Osteoblast (primary cell): Measurements from ENCODE around the gene RFX8. TPM values are rescaled to one million over a fixed set of nuclear protein-coding genes. Genes with fewer than 3 reads are reported as not detected.

Experiments used
- DNase-seq: peaks from one replicate; pipeline ENCODE4 v3.0.0; 2011; ENCODE audit warnings: low spot score, mixed read lengths; ENCODE audit not compliant: insufficient read length; ENCODE audit errors: missing footprints
- H2AFZ ChIP-seq: 2 replicates; pipeline ENCODE4 v1.6.0; 2011; ENCODE audit warnings: mild to moderate bottlenecking, low read length
- H3K27ac ChIP-seq: 2 replicates; pipeline ENCODE4 v1.5.1; 2011; ENCODE audit warnings: mild to moderate bottlenecking, low read depth, low read length, moderate library complexity
- H3K27me3 ChIP-seq: 2 replicates; pipeline ENCODE4 v1.6.0; 2012; ENCODE audit warnings: mild to moderate bottlenecking, control low read depth, inconsistent platforms, low read length, moderate library complexity; ENCODE audit not compliant: insufficient read depth
- H3K36me3 ChIP-seq: 2 replicates; pipeline ENCODE4 v1.5.1; 2011; ENCODE audit warnings: mild to moderate bottlenecking, low read length, control low read depth, moderate library complexity; ENCODE audit not compliant: insufficient read depth
- H3K4me1 ChIP-seq: 2 replicates; pipeline ENCODE4 v1.5.1; 2011; ENCODE audit warnings: mild to moderate bottlenecking, low read length, control low read depth, moderate library complexity; ENCODE audit not compliant: insufficient read depth
- H3K4me2 ChIP-seq: 2 replicates; pipeline ENCODE4 v1.6.0; 2011; ENCODE audit warnings: mild to moderate bottlenecking, low read length; ENCODE audit not compliant: insufficient read depth
- H3K4me3 ChIP-seq: fragments of 200-600 bp; sonication (generic); 3 replicates; pipeline ENCODE4 v1.5.1; 2012; ENCODE audit warnings: mild to moderate bottlenecking, low read length, inconsistent platforms; ENCODE audit not compliant: insufficient read depth
- H3K79me2 ChIP-seq: 2 replicates; pipeline ENCODE4 v1.6.0; 2012; ENCODE audit warnings: mild to moderate bottlenecking, low read length, control low read depth, inconsistent platforms; ENCODE audit not compliant: insufficient read depth
- H3K9me3 ChIP-seq: 2 replicates; pipeline ENCODE4 v1.5.1; 2011; ENCODE audit warnings: low read depth, low read length, control low read depth
- H4K20me1 ChIP-seq: 2 replicates; pipeline ENCODE4 v1.6.0; 2012; ENCODE audit warnings: mild to moderate bottlenecking, low read length, control low read depth; ENCODE audit not compliant: insufficient read depth
- CTCF ChIP-seq: IDR thresholded peaks from 2 replicates; pipeline ENCODE4 v1.5.1; 2011; ENCODE audit warnings: mild to moderate bottlenecking, low read depth, low read length, moderate library complexity; ENCODE audit errors: extremely low read depth
- total RNA-seq: library from RNA; depleted of rRNA; stranded (reverse); fragments of >200 nt; gene quantifications from 2 replicates; pipeline ENCODE4 v1.2.3, GENCODE V29; 2012

The RFX8 gene
- total RNA-seq, 1 donor, result 7.6 TPM

- no peaks in the 10 kb centered on the region for H3K27me3 ChIP-seq
- peak; percentile 77 for DNase-seq
- TF ChIP-seq CTCF, result no peak
- no peaks in the 10 kb centered on the region for H4K20me1 ChIP-seq
- H3K36me3 ChIP-seq, result peaks cover 9% of the 10 kb centered on the region
- H3K79me2 ChIP-seq, result no peaks in the 10 kb centered on the region
- no peak overlapping the region for H3K4me3 ChIP-seq
- no peaks in the 10 kb centered on the region for H3K4me1 ChIP-seq
- H3K27ac ChIP-seq, result no peak overlapping the region
- no peak overlapping the region for H2AFZ ChIP-seq
- no peaks in the 10 kb centered on the region for H3K9me3 ChIP-seq
- H3K4me2 ChIP-seq, result no peak overlapping the region
These were observed 56.3 kb downstream of the RFX8 start for GRCh38 chr2:101418460-101419095.

GRCh38 chr2:101416609-101417008, 58.3 kb downstream of the RFX8 start:
- no peak for TF ChIP-seq CTCF
- Histone ChIP-seq H3K27me3 (no peaks in the 10 kb centered on the region), H4K20me1 (no peaks in the 10 kb centered on the region), H3K4me3 (no peak overlapping the region), H2AFZ (no peak overlapping the region), H3K36me3 (peaks cover 9% of the 10 kb centered on the region), H3K4me2 (no peak overlapping the region), H3K27ac (no peak overlapping the region), H3K4me1 (no peaks in the 10 kb centered on the region), H3K9me3 (no peaks in the 10 kb centered on the region), H3K79me2 (no peaks in the 10 kb centered on the region)
- DNase-seq, result no peak

- H3K4me3 ChIP-seq, result no peak overlapping the region
- no peak for TF ChIP-seq CTCF
- no peak for DNase-seq
- H3K4me1 ChIP-seq, result no peaks in the 10 kb centered on the region
- H3K9me3 ChIP-seq, result no peaks in the 10 kb centered on the region
- peaks cover 12% of the 10 kb centered on the region for H3K36me3 ChIP-seq
- no peaks in the 10 kb centered on the region for H3K27me3 ChIP-seq
- H3K27ac ChIP-seq, result no peak overlapping the region
- no peaks in the 10 kb centered on the region for H4K20me1 ChIP-seq
- H3K79me2 ChIP-seq, result no peaks in the 10 kb centered on the region
- no peak overlapping the region for H2AFZ ChIP-seq
- no peak overlapping the region for H3K4me2 ChIP-seq
These were observed 59.0 kb downstream of the RFX8 start for GRCh38 chr2:101415884-101416283.

- Histone ChIP-seq H3K36me3 (peaks cover 16% of the 10 kb centered on the region), H3K4me1 (no peaks in the 10 kb centered on the region), H3K4me3 (no peak overlapping the region), H4K20me1 (no peaks in the 10 kb centered on the region), H3K9me3 (no peaks in the 10 kb centered on the region), H3K27me3 (no peaks in the 10 kb centered on the region), H3K4me2 (no peak overlapping the region), H3K27ac (no peak overlapping the region), H3K79me2 (no peaks in the 10 kb centered on the region), H2AFZ (no peak overlapping the region)
- TF ChIP-seq CTCF, result no peak
- DNase-seq, result no peak
These were observed 59.7 kb downstream of the RFX8 start for GRCh38 chr2:101415220-101415619.
